ENCODE data around the gene CORO1A. TPM values are rescaled to one million over a fixed set of nuclear protein-coding genes. Genes with fewer than 3 reads are reported as not detected.
A peak's percentile ranks its signal among the peaks of the same experiment; 100 is the strongest.
"Not testable (repeated sequence)": the region's sequence is repeated elsewhere in the genome, so short reads cannot be mapped to it uniquely, and the experiment has no call there.

Gene CORO1A
- total RNA-seq, result 58.5 TPM

DNA sequence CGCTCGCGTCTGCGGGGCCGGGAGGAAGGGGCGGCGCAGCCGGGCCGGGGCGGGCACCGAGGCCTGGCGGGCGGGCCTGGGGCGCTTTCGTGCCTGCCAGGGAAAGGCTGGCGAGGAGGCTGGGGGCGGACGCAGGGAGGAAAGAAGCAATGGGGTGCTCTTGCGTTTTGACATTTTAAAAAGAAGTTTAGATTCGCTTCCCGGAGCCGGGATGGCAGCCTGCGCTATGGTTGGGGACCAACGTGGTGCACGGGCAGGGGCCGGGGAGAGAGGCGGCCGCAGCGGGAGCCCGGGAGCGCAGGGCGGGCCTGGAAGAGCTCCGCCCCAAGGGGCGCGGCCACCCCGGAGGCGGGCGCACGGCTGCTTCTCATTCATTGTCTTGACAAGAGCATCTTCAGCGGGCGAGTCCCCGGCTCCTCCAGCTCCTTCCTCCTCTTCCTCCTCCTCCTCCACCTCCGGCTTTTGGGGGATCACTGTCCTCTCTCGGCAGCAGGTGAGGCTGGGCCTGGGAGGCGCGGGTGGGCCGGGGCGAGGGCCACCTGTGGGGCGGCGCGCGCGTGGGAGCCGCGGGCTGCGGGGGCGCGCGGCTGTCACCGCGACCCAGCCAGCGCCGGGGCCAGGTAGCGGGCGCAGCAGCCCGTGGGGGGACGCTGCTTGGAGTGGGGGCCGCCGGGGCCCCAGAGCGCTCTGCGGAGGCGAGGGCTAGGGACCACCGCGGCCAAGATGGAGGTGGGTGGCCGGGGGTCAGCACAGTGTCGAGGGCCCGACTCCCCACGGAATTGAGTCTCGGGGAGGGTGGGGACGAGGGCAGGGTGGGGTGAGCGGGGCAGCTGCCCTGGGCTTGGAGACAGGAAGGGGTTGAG lies at the start of gene CORO1A:
TSS of gene CORO1A (plus strand) at position 370 of the 863 bp plus-strand sequence. CDS start 1,608 bp downstream, outside the sequence.
- peak; percentile 79 for DNase-seq (ENCODE audit: low spot score)

DNA sequence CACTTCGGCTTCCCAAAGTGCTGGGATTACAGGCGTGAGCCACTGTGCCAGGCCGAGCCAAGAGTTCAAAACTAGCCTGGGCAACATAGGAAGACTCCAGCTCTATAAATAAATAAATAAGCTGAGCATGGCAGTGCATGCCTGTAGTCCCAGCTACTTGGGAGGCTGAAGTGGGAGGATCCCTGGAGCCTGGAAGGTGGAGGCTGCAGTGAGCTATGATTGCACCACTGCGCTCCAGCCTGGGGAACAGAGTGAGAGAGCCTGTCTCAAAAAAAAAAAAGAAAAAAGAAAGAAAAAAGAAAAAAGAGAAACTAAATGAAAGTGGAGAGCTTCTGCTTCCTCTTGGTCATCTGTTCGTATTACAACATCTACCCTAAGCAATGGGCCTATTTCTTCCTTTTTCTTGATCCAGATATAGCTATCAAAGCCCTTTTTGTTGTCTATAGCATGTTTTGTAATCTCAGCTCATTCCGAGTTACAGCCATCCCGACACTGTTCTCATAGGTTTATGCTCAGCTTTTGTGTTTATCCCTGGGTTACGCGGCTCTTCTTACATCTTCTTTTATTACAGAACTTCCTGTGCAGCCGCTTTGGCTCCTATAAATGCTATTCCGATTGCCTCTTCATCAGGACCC lies 46.3 kb upstream of the CORO1A start:
- DNase-seq (ENCODE audit: low spot score), result no peak

DNA sequence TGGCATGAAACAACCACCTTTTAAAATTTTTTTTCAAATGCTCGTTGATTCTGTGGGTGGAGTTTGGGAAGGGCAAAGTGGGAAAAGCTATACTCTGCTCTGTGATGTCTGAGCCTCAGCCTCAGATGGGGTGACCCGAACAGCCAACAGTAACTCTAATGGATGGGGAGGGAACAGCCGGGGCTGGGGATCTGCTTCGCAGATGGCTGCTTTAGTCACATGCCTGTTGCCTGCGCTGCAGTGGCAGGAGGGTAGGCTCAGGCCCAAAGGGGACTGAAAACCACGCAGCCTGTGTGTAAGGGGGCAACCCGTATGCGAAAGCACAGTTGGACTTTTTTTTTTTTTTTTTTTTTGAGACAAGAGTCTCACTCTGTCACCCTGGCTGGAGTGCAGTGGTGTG lies 45.5 kb upstream of the CORO1A start:
- DNase-seq (ENCODE audit: low spot score), result no peak

DNA sequence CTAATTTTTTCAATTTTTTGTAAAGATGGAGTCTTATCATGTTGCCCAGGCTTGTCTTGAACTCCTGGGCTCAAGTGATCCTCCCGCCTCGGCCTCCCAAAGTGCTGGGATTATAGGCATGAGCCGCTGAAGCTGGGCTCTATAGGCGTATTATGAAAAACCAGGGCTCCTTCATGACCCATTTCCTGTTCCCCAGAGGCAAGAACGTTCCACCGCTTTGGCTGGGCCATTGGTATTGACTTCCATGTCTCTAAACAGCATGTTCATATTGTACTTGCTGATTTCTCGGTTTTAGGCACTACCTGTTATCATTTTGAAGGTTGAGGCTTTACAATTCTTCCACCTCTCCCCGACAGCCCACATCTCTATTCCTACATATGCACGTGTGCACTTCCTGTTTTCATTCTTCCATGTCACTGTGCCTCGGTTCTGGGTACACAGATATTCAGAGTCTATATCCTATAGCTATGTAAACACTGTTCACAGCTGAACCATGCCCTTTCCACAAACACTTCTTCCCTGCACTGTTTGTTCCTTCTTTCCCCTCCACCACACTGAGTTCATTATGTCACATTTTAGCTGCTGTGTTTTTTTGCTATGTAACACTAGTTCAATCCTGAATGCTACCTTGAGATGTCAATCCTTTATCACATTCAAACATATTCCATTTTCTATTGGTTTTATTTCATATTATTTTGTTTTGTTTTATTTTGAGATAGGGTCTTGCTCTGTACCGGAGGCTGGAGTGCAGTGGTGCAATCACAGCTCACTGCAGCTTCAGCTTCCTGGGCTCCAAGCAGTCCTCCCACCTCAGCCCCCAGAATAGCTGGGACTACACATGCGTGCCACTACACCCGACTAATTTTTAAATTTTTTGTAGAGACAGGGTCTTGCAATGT lies 43.6 kb upstream of the CORO1A start:
- DNase-seq (ENCODE audit: low spot score), result no peak

DNA sequence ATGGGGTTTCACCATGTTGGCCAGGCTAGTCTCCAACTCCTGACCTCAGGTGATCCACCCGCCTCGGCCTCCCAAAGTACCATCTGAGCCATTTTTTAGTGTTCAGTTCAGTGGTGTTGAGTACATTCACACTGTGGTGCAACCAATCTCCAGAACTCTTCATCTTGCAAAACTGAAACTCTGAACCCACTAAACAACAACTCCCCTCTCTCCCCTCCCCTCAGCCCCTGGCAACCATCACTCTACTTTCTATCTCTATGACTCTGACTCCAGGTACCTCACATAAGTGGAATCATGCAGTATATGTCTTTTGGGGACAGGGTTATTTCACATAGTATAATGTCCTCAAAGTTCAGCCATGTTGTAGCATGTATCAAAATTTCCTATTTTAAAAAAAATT lies 41.7 kb upstream of the CORO1A start:
- no peak for DNase-seq (ENCODE audit: low spot score)

DNA sequence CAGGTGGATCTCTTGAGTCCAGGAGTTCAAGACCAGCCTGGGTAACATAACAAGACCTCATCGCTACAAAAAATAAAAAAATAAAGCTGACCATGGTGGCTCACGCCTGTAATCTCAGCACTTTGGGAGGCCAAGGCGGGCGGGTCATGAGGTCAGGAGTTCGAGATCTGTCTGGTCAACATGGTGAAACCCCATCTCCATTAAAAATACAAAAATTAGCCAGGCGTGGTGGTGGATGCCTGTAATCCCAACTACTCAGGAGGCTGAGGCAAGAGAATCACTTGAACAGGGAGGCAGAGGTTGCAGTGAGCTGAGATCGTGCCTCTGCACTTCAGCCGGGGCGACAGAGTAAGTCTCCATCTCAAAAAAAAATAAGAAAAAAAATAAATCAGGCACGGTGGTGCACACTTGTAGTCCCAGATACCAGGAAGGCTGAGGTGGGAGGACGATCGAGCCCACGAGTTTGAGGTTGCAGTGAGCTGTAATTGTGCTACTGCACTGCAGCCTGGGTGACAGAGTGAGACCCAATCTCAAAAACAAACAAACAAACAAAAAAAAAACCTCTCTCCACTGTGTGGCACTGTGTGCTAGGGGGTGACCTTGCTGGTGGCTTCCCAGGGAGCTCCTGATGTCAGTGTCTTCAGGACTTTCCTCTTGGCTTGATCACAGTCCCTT lies 40.6 kb upstream of the CORO1A start:
- no peak for DNase-seq (ENCODE audit: low spot score)

DNA sequence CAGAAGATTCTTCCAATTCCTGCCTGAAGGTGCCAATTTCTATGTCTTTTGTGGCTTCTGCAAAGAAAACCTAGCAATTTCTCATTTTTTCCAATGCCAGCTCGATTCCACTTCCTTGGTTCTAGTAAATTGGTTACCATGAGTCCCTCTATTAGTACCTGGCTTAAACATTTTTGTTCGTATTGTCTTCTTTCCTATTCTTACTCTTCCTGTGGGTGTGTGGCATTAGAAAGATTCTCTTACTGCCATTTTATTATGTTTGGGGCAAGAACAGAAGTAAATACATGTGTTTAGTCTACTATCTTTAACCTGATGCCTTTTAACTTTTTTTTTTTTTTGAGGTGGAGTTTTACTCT lies 40.1 kb upstream of the CORO1A start:
- no peak for DNase-seq (ENCODE audit: low spot score)

DNA sequence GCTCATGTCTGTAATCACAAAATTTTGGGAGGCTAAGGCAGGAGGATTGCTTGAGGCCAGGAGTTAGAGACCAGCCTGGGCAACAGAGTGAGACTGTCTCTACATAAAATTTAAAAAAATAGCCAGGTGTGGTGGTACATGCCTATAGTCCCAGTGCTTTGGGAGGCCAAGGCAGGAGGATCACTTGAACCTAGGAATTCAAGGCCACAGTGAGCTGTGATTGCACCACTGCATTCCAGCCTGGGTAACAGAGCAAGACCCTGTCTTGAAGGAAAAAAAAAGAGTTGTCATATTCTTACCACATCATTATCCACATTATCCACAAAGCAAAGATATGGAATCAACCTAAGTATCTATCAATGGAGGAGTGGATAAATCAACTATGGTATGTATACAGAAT lies 39.4 kb upstream of the CORO1A start:
- DNase-seq (ENCODE audit: low spot score), result no peak

DNA sequence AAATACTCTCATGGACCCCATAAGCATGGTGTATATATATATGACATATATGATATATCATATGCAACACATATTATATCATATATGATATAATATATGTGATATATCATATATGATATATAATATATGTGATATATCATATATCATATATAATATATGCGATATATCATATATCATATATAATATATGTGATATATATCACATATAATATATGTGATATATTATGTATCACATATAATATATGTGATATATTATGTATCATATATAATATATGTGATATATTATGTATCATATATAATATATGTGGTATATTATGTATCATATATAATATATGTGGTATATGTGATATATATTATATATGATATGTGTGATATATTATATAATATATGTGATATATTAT lies 38.5 kb upstream of the CORO1A start:
- DNase-seq (ENCODE audit: low spot score), result no peak

DNA sequence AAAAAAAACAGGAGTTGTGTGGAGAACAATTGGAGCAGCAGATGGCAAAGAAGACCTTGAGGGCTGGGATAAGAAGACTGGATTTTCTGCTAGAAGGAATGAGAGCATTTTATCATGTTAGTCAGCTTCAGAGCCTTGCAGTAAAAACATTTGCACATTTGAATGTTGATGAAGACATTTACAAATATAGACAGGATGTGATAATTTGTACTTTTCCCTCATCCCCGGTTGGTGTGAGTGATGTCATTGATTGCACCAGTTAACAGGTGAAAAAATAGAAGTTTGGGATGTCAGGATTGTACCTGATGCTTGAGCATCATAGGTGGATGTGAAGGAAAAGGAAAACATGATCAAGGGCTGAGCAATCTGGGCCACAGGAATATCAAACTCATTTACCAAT lies 37.7 kb upstream of the CORO1A start:
- DNase-seq (ENCODE audit: low spot score), result no peak

DNA sequence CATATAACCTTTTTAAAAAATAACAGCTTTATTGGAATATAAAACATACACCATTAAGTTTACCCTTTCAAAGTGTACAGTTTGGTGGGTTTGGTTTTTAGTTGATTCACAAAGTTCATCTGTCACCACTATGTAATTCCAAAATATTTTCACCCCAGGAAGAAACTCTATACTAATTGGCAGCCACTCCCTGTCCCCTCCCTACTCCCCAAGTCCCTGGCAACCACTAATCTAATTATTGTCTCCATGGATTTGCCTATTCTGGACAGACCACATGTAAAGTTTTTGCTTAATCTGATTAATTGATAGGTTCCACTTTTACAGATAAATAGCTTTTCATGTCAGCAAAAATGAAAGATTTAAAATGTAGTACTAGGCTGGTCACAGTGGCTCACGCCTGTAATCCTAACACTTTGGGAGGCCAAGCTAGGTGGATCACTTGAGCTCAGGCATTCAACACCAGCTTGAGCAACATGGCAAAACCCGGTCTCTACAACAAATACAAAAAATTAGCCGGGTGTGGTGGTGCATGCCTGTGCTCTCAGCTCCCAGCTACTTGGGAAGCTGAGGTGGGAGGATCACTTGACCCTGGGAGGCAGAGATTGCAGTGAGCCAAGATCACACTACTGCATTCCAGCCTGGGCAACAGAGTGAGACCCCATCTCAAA lies 35.4 kb upstream of the CORO1A start:
- no peak for DNase-seq (ENCODE audit: low spot score)

DNA sequence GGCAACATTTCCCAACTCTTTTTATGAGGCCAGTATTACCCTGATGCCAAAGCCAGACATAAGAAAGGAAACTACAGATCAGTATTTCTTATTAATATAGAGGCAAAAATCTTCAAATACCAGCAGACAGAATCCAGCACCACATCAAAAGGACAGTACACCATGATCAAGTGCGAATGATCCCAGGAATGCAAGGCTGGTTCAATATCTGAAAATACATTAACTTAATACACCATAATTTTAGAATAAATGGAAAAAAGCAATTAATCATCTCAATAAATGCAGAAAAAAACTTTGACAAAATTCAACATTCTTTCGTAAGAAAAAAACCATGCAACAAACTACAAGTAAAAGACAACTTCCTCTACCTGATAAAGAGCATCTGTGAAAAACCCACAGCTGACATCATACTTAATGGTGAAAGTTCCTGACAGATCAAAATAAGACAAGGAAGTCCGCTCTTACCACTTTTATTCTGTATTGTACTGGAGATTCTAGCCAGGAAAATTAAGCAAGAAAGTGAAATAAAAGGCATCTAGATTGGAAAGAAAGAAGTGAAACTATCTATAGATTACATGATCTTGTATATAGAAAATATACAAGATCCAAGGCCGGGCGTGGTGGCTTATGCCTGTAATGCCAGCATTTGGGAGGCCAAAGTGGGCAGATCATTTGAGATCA lies 34.0 kb upstream of the CORO1A start:
- DNase-seq (ENCODE audit: low spot score), result no peak

DNA sequence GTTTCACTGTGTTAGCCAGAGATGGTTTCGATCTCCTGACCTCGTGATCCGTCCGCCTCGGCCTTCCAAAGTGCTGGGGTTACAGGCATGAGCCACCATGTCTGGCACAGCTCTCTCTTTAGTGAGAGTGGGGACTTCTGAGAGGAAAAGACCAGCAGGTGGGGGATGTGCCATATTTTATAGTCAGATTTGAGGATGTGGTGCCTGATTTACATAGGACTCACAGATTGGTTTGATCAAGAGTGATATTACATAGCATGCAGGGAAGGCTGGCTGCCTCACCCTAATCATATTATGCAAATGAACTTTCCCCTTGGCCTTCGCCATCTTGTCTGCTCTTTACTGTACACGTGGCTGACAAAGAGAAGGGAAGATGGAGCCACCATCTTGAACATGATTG lies 32.3 kb upstream of the CORO1A start:
- DNase-seq (ENCODE audit: low spot score), result no peak

DNA sequence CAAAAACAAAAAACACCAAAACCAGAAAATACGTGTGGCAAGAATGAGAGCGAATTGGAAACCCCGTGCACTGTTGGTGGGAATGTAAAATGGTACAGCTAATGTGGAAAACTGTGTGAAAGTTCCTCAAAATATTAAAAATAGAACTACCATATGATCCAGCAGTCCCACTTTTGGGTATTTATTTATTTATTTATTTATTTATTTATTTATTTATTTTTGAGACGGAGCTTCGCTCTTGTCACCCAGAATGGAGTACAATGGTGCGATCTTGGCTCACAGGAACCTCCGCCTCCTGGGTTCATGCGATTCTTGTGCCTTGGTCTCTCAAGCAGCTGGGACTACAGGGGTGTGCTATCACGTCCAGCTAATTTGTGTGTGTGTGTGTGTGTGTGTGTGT lies 30.9 kb upstream of the CORO1A start:
- DNase-seq (ENCODE audit: low spot score), result no peak

DNA sequence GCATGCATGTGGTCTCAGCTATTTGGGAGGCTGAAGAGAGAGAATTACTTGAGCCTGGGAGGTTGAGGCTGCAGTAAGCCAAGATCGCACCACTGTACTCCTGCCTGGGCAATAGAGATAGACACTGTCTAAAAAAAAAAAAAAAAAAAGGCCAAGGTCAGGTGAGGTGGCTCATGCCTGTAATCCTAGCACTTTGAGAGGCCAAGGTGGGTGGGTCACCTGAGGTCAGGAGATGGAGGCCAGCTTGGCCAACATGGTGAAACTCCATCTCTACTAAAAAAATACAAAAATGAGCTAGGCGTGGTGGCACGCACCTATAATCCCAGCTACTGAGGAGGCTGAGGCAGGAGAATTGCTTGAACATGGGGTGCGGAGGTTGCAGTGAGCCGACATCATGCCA lies 28.2 kb upstream of the CORO1A start:
- no peak for DNase-seq (ENCODE audit: low spot score)

DNA sequence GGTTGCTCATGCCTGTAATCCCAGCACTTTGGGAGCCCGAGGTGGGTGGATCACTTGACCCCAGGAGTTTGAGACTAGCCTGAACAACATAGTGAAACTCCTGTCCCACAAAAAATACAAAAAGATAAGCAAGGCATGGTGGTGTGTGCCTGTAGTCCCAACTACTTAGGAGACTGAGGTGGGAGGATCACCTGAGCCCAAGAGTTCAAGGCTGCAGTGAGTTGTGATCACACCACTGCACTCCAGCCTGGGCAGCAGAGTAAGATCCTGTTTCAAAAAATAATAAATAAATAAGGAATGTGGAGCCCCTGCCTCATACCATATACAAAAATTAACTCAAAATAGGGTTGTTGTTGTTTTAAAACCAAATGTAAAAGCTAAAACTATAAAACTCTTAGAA lies 26.2 kb upstream of the CORO1A start:
- DNase-seq (ENCODE audit: low spot score), result no peak

DNA sequence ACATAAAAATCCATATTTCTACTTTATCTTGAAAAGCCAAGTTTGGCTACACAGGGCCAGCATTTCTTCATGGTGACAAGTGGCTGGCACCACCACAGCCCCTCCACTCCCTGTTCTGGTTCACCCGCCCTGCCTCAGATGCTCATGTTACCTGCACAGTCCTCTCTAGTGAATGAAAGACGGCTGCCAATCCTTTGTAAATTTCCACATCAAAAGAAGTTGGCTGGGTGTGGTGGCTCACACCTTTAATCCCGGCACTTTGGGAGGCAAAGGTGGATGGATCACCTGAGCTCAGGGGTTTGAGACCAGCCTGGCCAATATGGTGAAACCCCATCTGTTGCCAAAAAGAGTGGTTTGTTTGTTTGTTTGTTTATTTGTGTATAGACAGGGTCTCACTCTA lies 19.9 kb upstream of the CORO1A start:
- DNase-seq (ENCODE audit: low spot score), result no peak

DNA sequence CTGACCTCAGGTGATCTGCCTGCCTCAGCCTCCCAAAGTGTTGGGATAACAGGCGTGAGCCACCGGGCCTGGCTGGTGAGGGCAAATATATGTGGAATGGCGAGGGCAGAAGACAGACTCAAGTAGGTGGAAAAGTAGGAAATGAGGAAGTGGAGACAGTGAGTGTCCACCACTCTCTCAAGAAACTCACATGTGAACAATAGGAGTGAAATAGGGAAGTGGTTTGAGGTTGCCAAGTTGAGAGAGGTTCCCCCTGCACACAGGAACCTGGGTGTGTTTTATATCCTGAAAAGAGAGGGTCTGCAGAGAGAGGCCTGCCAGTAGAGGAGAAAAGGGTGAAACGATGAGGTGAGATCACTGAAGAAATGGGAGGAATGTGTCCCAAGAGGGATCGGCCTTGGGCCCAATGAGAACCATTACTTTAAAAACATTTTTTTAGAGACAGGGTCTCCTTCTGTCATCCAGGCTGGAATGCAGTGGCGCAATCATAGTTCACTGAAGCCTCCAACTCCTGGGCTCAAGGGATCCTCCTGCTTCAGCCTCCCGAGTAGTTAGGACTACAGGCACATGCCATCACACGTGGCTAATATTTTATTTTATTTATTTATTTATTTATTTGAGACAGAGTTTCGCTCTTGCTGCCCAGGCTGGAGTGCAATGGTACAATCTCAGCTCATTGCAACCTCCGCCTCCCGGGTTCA lies 17.1 kb upstream of the CORO1A start:
- no peak for DNase-seq (ENCODE audit: low spot score)

DNA sequence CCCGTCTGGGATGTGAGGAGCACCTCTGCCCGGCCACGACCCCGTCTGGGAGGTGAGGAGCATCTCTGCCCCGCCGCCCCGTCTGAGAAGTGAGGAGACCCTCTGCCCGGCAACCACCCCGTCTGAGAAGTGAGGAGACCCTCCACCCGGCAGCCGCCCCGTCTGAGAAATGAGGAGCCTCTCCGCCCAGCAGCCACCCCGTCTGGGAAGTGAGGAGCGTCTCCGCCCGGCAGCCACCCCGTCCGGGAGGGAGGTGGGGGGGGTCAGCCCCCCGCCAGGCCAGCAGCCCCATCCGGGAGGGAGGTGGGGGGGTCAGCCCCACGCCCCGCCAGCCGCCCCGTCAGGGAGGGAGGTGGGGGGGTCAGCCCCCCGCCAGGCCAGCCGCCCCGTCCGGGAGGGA lies 14.7 kb upstream of the CORO1A start:
- DNase-seq (ENCODE audit: low spot score), result not testable (repeated sequence)

DNA sequence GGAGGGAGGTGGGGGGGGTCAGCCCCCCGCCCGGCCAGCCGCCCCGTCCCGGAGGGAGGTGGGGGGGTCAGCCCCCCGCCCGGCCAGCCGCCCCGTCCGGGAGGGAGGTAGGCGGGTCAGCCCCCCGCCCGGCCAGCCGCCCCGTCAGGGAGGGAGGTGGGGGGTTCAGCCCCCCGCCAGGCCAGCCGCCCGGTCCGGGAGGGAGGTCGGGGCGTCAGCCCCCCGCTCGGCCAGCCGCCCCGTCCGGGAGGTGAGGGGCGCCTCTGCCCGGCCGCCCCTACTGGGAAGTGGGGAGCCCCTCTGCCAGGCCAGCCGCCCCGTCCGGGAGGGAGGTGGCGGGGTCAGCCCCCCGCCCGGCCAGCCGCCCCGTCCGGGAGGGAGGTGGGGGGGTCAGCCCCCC lies 14.0 kb upstream of the CORO1A start:
- not testable (repeated sequence) for DNase-seq (ENCODE audit: low spot score)

Data from mucosa of gallbladder (tissue), 1 donor.